ENCODE results near the gene CNTN1.

The CNTN1 gene

DNA sequence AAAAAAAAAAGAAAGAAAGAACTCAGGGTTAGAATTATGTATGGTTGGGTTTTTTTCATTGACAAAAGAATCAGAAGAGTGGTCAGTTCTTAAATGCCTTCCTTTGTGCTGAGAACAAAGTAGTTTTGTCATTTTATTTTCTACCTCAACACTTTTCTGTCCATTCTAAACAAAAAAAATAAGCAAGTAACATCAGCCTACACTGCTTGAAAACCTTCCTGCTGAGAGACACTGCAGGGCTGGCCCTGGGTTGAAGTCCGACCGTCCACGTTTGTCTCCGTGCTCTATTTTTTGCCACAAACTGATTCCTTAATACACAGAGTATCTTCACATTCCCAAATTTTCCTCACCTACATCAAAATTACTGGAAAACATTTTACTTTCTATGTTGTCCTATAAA, 284.3 kb downstream of the CNTN1 start:
- CTCF ChIA-PET: no interaction called here
- POLR2A ChIA-PET (ENCODE audit: low non-redundant PET): no interaction called here
- no peak for DNase-seq (ENCODE audit: low spot score)
- no peak overlapping the region for H3K27ac ChIP-seq
- no peak for TF ChIP-seq CTCF (conservative IDR thresholded peaks at IDR 0.05; ENCODE audit: low read depth)

DNA sequence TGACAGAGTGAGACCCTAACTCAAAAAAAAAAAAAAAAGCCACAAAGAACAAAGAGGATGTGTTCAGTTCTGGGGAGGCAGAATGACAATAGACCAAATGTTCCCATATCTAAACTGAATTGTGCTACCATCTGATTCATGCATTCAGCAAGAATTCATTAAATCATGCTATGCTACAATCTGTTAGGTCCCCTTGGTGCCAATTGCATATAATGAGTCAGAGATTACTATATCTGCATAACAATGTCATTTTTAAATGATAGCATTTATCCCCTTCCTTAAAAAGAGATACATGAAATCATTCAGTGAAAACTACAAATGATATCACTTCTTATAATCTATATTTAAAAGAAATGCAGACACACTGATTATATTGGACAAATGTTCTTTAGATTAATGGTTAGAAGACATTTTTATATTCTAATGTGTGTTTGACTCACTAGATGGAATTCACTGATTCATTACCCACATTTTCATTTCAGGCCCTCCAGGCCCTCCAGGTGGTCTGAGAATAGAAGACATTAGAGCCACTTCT, 288.3 kb downstream of the CNTN1 start:
- TF ChIP-seq CTCF (conservative IDR thresholded peaks at IDR 0.05; ENCODE audit: low read depth): no peak
- POLR2A ChIA-PET (ENCODE audit: low non-redundant PET): no interaction called here
- CTCF ChIA-PET: no interaction called here
- H3K27ac ChIP-seq: no peak overlapping the region
- no peak for DNase-seq (ENCODE audit: low spot score)

GRCh38 chr12:40986001-40986400, 293.8 kb downstream of the CNTN1 start:
- no peak overlapping the region for H3K27ac ChIP-seq
- ChIA-PET POLR2A (ENCODE audit: low non-redundant PET) (no interaction called here), CTCF (no interaction called here)
- DNase-seq (ENCODE audit: low spot score): no peak
- no peak for TF ChIP-seq CTCF (conservative IDR thresholded peaks at IDR 0.05; ENCODE audit: low read depth)

DNA sequence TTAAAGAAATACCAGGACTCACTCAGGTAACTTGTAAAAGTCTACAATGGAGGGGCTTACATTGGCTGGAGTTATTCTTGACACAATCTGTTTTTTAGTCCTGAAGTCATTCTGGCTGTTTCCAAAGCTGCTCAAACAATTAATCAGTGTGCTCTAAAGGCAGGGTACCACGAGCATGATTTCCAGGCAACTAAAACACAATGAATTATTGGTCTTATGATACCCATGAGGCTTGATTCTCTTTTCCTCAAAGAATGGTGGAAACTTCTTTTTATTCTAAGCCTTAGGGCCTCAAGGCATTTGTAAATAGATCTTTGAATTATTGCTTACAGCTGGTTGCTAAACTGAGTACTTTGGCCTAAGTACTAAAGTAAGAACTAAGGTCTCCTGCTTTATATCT, 296.1 kb downstream of the CNTN1 start:
- ChIA-PET CTCF (no interaction called here), POLR2A (ENCODE audit: low non-redundant PET) (no interaction called here)

DNA sequence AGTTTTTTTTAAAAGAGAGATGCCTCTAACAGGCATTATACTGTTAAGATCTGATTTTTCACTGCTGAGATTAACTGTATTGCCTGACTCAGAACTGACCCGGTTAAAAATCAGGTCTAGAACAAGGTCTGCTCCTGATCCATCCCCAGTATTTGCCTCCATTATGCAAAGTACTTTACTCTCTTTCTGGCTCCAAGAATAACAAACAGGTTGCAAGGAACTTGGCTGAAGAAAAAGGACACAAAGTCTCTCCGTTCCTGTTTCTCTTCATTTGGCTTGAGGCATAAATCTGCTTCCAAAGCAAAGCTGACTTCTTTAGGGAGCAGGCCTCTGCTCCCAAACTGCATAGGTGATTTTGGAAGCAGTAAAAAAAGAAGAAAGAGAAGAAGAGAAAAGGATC, 296.6 kb downstream of the CNTN1 start:
- CTCF ChIA-PET: no interaction called here
- POLR2A ChIA-PET (ENCODE audit: low non-redundant PET): no interaction called here
- no peak overlapping the region for H3K27ac ChIP-seq
- TF ChIP-seq CTCF (conservative IDR thresholded peaks at IDR 0.05; ENCODE audit: low read depth): no peak
- no peak for DNase-seq (ENCODE audit: low spot score)

More for the DNA sequence above, 296.1 kb downstream of the CNTN1 start:
- DNase-seq (ENCODE audit: low spot score): no peak
- no peak overlapping the region for H3K27ac ChIP-seq
- no peak for TF ChIP-seq CTCF (conservative IDR thresholded peaks at IDR 0.05; ENCODE audit: low read depth)

DNA sequence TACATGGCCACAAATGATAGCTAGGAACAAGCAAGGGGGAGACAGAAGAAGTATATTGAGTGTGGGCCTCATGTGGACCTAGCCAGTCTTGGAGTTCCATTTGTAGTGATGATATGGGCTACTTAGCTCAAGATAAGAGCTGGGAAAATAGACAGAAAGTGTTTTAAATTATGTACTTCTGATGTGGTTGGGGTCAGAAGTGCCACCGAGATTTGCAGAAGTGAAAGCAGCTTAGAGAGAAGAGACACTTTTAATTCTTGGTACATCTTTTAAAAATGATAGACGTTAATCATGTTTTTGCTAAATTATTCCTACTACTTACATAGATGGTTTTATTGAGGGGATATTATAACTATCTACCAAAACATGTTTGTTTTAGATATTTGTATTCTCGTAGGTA, 297.5 kb downstream of the CNTN1 start:
- DNase-seq (ENCODE audit: low spot score): no peak
- no peak overlapping the region for H3K27ac ChIP-seq
- ChIA-PET CTCF (interaction anchor here (1.6 kb wide), 1 partner anchor 10 kb away, joined by 4 read pairs; no protein-coding TSS in a partner anchor), POLR2A (ENCODE audit: low non-redundant PET) (no interaction called here)
- TF ChIP-seq CTCF (conservative IDR thresholded peaks at IDR 0.05; ENCODE audit: low read depth): no peak

DNA sequence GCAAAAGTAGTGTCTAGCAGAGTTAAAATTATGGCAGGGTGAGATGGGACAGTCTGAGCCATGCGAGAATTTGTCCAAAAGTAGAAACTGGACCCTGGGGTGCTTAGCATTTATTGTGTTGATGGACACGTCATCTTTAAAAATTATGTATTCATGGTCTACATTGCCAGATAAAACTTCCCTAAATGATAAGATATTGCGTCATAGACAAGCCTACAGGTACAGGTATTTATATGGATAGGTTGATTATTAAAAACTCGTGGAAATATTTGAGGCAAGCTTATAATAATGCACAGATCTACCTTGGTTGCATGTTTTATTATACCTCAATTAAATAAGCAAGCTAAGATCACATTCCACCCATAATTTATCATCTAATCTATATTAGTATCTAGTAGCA, 299.9 kb downstream of the CNTN1 start:
- POLR2A ChIA-PET (ENCODE audit: low non-redundant PET): no interaction called here
- CTCF ChIA-PET: no interaction called here

More for the DNA sequence above, 299.9 kb downstream of the CNTN1 start:
- no peak for DNase-seq (ENCODE audit: low spot score)
- no peak for TF ChIP-seq CTCF (conservative IDR thresholded peaks at IDR 0.05; ENCODE audit: low read depth)
- no peak overlapping the region for H3K27ac ChIP-seq
